Stimulated activated CD8-positive, alpha-beta memory T cell treated with anti-CD3 and anti-CD28 coated beads, Interleukin-7, amount 100 ng/mL, for 1 hour (primary cell): Measurements from ENCODE around the gene BNIP5.

Experiments
- DNase-seq, 2 donors: peaks; one replicate each; pipeline ENCODE4 v3.0.0-alpha.2; 2020; ENCODE audit warnings: low read depth in 2 of 2

The BNIP5 gene

GRCh38 chr6:36336779-36337241, at the start of gene BNIP5:
Gene BNIP5, minus strand, starts transcription at chr6:36336888. Its CDS starts 6,198 bp downstream, at chr6:36330690.
- no peak for DNase-seq

- DNase-seq = no peak
These were observed 47.4 kb upstream of the BNIP5 start for GRCh38 chr6:36384095-36384494.

- no peak for DNase-seq
These were observed 46.9 kb upstream of the BNIP5 start for GRCh38 chr6:36383606-36384005.

- no peak for DNase-seq
These were observed 46.3 kb upstream of the BNIP5 start for GRCh38 chr6:36382976-36383375.

- DNase-seq = no peak
These were observed 45.1 kb upstream of the BNIP5 start for GRCh38 chr6:36381502-36382389.

- DNase-seq = no peak
These were observed 43.5 kb upstream of the BNIP5 start for GRCh38 chr6:36380166-36380565.

GRCh38 chr6:36378936-36379335, 42.2 kb upstream of the BNIP5 start:
- no peak for DNase-seq

- no peak for DNase-seq
These were observed 41.7 kb upstream of the BNIP5 start for GRCh38 chr6:36378243-36378920.

- no peak for DNase-seq
These were observed 40.9 kb upstream of the BNIP5 start for GRCh38 chr6:36377594-36377993.

- DNase-seq = no peak
These were observed 40.1 kb upstream of the BNIP5 start for GRCh38 chr6:36376742-36377141.

GRCh38 chr6:36376183-36376582, 39.5 kb upstream of the BNIP5 start:
- no peak for DNase-seq

- DNase-seq = no peak
These were observed 39.0 kb upstream of the BNIP5 start for GRCh38 chr6:36375644-36376155.

GRCh38 chr6:36374972-36375371, 38.3 kb upstream of the BNIP5 start:
- no peak for DNase-seq

GRCh38 chr6:36374194-36374593, 37.5 kb upstream of the BNIP5 start:
- DNase-seq = no peak

- DNase-seq = no peak
These were observed 36.8 kb upstream of the BNIP5 start for GRCh38 chr6:36373368-36374019.

- no peak for DNase-seq
These were observed 35.4 kb upstream of the BNIP5 start for GRCh38 chr6:36372088-36372487.

- DNase-seq = no peak
These were observed 34.5 kb upstream of the BNIP5 start for GRCh38 chr6:36371211-36371610.

- no peak for DNase-seq
These were observed 34.0 kb upstream of the BNIP5 start for GRCh38 chr6:36370638-36371037.

GRCh38 chr6:36368921-36369865, 32.5 kb upstream of the BNIP5 start:
- no peak for DNase-seq

- DNase-seq = no peak
These were observed 31.7 kb upstream of the BNIP5 start for GRCh38 chr6:36368421-36368820.

GRCh38 chr6:36367743-36368142, 31.1 kb upstream of the BNIP5 start:
- no peak for DNase-seq
